HG02973 (cell line): ENCODE data around the gene FUT7.
A peak's percentile ranks its signal among the peaks of the same experiment; 100 is the strongest.

Experiments used
- ATAC-seq: cut with Tn5 transposase; IDR thresholded peaks from one replicate; pipeline ENCODE4 v1.9.1; 2021; ENCODE audit warnings: moderate library complexity; ENCODE audit not compliant: unreplicated experiment

The FUT7 gene, protein sequence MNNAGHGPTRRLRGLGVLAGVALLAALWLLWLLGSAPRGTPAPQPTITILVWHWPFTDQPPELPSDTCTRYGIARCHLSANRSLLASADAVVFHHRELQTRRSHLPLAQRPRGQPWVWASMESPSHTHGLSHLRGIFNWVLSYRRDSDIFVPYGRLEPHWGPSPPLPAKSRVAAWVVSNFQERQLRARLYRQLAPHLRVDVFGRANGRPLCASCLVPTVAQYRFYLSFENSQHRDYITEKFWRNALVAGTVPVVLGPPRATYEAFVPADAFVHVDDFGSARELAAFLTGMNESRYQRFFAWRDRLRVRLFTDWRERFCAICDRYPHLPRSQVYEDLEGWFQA

DNA sequence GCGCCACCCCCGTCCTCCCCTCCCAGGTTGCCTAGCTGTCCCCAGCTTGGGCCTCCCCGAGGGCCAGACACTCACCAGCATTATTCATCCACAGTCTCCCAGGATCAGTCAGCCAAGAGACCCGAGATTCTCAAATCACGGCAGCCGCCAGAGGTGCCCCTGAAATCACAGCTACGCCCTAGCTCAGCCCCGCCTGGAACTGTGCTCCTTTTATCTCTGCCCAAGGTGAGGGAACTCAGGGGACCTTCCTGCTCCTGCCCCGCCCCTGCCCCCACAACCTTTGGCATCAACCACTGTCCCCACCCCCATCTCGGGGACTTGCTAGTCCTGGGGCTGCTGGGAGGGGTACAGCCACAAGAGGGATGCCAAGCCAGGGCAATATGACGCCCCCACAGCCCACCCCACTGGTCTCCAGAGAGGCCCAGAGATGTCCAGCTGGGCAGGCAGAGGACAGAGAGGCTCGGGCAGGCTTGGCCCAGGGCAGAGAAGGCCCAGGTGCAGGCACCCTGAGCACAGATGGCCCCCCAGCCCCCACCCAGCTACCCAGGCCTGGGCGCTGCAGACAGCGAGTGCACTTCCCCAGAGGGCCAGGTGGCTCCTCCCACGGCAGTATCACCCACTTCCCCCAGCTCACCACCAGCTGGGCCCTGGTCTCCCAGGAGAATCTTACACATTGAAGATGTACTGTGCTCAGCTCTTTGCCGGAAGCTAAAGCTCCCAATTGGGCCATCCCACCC, at the start of gene FUT7:
TSS of gene FUT7 (minus strand) at position 185 of the 737 bp plus-strand sequence. CDS start at position 88, 97 bp downstream.
- no peak for ATAC-seq

GRCh38 chr9:137080260-137081122, 48.6 kb upstream of the FUT7 start:
- ATAC-seq: no peak

DNA sequence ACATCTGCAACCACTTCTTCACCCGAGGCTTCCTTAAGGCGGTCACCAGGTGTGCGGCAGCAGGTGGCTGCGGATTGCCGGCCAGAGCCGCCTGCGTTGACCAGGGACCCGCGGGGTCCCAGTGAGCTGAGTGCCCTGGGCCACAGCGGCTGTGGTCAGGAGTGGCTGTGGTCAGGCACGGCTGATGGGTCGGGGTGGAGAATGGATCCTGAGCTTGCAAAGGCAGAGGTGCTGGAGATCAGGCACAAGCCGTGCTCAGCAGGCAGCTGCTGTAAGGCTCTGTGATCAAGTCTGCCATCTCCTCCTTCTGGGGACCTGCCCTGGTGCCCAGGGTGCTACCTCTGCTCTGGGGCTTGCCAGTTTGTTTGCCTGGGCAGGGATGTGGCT, 47.5 kb upstream of the FUT7 start:
- no peak for ATAC-seq

DNA sequence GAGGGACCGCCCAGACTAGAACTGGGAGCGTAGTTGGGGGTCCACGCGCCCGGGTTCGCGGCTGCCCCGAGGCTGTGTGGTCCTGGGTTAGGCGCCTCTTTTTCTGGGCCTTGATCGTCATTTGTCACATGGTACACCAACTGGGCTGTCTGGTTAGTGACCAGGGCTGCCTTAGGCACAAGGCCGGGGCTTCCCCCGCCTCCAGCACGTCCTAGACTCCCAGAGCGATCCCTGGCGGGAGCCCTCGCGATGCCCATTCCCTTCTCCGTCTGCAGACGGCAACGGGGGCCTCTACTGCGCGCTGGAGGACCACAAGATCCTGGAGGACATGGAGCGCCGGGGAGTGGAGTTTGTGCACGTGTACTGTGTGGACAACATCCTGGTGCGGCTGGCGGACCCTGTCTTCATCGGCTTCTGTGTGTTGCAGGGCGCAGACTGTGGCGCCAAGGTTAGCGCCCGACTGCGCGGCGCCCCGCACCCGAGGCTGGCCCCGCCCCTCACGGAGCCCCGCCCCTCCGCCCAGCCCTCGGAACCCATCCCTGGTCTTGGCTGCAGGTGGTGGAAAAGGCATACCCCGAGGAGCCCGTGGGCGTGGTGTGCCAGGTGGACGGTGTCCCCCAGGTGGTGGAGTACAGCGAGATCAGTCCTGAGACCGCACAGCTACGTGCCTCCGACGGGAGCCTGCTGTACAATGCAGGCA, 47.0 kb upstream of the FUT7 start:
- no peak for ATAC-seq

GRCh38 chr9:137077758-137078693, 46.1 kb upstream of the FUT7 start:
- ATAC-seq: no peak

- no peak for ATAC-seq
Observed at GRCh38 chr9:137077010-137077747, 45.3 kb upstream of the FUT7 start, which contains the start of gene UAP1L1. Gene UAP1L1 (plus strand): TSS chr9:137077517. CDS start chr9:137077533, 16 bp downstream.

DNA sequence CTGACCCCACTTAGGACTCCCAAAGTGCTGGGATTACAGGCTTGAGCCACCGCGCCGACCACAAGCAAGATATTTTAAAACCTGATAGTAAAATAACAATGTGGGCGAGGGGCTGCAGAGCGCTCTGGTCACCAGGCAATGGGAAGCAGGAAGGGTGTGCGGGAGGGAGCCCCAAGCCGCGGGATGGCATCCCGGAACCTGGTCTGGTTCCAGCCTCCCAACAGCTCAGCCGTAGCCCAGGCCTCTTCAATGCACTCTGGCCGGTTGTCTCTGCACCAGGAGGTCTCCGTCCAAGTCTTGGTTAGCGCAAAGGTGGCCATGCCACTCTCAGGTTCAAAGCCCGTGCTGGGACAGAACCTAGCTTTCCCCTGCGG, 44.7 kb upstream of the FUT7 start:
- ATAC-seq: no peak

GRCh38 chr9:137075275-137075775, 43.4 kb upstream of the FUT7 start:
- no peak for ATAC-seq

DNA sequence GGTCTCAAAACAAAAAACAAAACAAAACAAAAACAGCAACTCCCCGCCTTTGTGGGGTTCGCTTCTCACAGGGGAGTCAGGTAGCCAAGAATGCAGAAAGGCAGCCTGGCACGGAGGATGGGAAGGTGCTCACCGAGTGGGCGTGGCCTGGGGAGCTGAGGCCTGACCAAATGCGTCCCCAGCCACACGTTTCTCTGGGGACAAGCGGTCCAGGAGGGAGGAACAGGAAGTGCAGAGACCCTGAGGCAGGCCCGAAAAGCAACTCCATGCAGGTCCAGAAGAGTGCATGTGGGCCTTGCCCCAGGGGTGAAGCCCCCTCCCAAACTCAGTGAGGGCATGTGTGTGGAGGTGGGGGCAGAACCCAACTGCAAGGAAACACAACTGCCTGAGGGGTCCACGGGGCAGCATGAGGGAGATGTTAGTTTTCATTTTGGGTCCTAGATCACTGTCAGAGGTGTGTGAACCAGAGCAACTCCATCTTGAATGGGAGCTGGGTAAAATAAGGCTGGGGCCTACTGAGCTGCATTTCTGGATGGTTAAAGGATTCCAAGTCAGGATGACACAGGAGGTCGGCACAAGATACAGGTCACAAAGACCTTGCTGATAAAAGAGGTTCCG, 42.9 kb upstream of the FUT7 start:
- no peak for ATAC-seq

GRCh38 chr9:137073992-137074399, 42.1 kb upstream of the FUT7 start:
- no peak for ATAC-seq

- no peak for ATAC-seq
Observed at GRCh38 chr9:137071282-137071681, 39.4 kb upstream of the FUT7 start.

- peak; percentile 7 for ATAC-seq
Observed at GRCh38 chr9:137070906-137071275, 39.0 kb upstream of the FUT7 start.

DNA sequence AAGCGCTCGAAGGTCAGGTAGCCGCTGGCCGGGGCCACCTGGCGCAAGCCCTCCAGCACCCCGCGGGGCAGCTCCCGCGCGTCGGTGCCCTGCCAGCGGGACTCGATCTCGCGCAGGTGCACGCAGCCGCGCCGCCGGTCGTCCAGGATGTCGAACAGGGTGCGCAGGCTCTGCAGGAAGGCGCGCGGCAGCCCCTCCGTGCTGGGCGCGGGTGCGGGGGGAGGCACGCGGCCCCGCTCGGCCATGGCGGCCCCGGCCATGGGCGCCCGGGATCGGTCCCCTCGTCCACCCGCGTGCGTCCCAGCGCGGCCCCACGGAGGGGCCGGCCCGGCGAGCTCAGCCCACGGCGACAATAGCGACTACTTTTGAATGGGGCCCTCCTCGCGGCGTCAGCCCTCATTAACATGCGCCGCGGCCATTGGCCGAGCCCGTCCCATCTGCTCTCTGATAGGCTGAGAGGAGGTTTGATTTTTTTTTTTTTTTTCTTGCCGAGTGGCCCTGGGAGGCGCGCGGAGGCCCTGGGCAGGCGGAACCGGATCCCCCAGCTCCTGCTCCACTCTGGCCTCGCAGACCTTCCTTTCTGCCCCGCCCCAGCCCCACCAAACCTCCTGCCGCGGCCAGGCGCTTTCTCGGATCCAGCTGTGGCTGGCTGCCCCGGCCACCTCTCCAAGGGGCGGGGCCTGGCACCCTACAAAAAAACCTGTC, 38.5 kb upstream of the FUT7 start, which contains the start of gene SAPCD2:
TSS of gene SAPCD2 (minus strand) at position 357 of the 705 bp plus-strand sequence. CDS start at position 260, 97 bp downstream.
- peak; percentile 59 for ATAC-seq

- no peak for ATAC-seq
Observed at GRCh38 chr9:137069508-137070091, 37.7 kb upstream of the FUT7 start.

GRCh38 chr9:137068539-137069507, 36.9 kb upstream of the FUT7 start:
- ATAC-seq: no peak
